Neuronal stem cell (in vitro differentiated cells): ENCODE results near the gene HERC2.
"Not testable (repeated sequence)": the region's sequence is repeated elsewhere in the genome, so short reads cannot be mapped to it uniquely, and the experiment has no call there.

Experiments
- DNase-seq: peaks from one replicate; pipeline ENCODE4 v3.0.0-alpha.2; 2013; ENCODE audit warnings: low spot score
- H2AFZ ChIP-seq: one replicate; pipeline ENCODE4 v1.6.1; 2013; ENCODE audit warnings: mild to moderate bottlenecking, low read length, inconsistent platforms
- H2AK5ac ChIP-seq: 2 replicates; pipeline ENCODE4 v1.6.1; 2013; ENCODE audit warnings: low read depth, mild to moderate bottlenecking, inconsistent platforms, low read length, moderate library complexity, mixed read lengths
- H2BK120ac ChIP-seq: 2 replicates; pipeline ENCODE4 v1.6.1; 2013; ENCODE audit warnings: low read depth, mild to moderate bottlenecking, inconsistent platforms, low read length, moderate library complexity, mixed read lengths
- H2BK12ac ChIP-seq: one replicate; pipeline ENCODE4 v1.6.1; 2013; ENCODE audit warnings: low read length, inconsistent platforms
- H2BK15ac ChIP-seq: 2 replicates; pipeline ENCODE4 v1.6.1; 2013; ENCODE audit warnings: mild to moderate bottlenecking, low read length, inconsistent platforms, mixed read lengths
- H2BK5ac ChIP-seq: one replicate; pipeline ENCODE4 v1.6.1; 2013; ENCODE audit warnings: inconsistent platforms, mild to moderate bottlenecking, low read length, moderate library complexity
- H3K14ac ChIP-seq: one replicate; pipeline ENCODE4 v1.6.1; 2013; ENCODE audit warnings: low read length, inconsistent platforms
- H3K18ac ChIP-seq: 2 replicates; pipeline ENCODE4 v1.6.1; 2013; ENCODE audit warnings: low read length, inconsistent platforms
- H3K23ac ChIP-seq: 2 replicates; pipeline ENCODE4 v1.6.1; 2013; ENCODE audit warnings: low read depth, mild to moderate bottlenecking, mixed read lengths, low read length, inconsistent platforms; ENCODE audit not compliant: poor library complexity
- H3K27ac ChIP-seq: replicated peaks from 3 replicates; pipeline ENCODE4 v1.5.1; 2013; ENCODE audit warnings: low read length, inconsistent platforms
- H3K27me3 ChIP-seq, 3 experiments: 2 replicates each; pipeline ENCODE4 v1.6.1; 2013; ENCODE audit warnings: low read length in 3 of 3, mild to moderate bottlenecking in 2 of 3, inconsistent platforms in 1 of 3, low read depth in 1 of 3, mixed read lengths in 1 of 3, moderate library complexity in 1 of 3; ENCODE audit not compliant: control insufficient read depth in 3 of 3, insufficient read depth in 3 of 3
- H3K36me3 ChIP-seq, 2 donors: replicated peaks in 1 of 2; 2 replicates each; pipeline ENCODE4 v1.6.1; 2013; ENCODE audit warnings: low read length in 2 of 2; ENCODE audit not compliant: control insufficient read depth in 2 of 2, insufficient read depth in 2 of 2
- H3K4ac ChIP-seq: 2 replicates; pipeline ENCODE4 v1.6.1; 2013; ENCODE audit warnings: inconsistent platforms, mild to moderate bottlenecking, low read length, moderate library complexity
- H3K4me1 ChIP-seq, 2 donors: 1 replicate in 1 of 2; 2 replicates in 1 of 2; pipeline ENCODE4 v1.6.1; 2013; ENCODE audit warnings: low read length in 2 of 2, low read depth in 1 of 2; ENCODE audit not compliant: control insufficient read depth in 2 of 2, insufficient read depth in 1 of 2
- H3K4me2 ChIP-seq: one replicate; pipeline ENCODE4 v1.6.1; 2013; ENCODE audit warnings: mild to moderate bottlenecking, low read length, inconsistent platforms; ENCODE audit not compliant: insufficient read depth, poor library complexity, severe bottlenecking
- H3K4me3 ChIP-seq, 2 donors: 2 replicates each; pipeline ENCODE4 v1.5.1; 2013; ENCODE audit warnings: low read length in 2 of 2, mild to moderate bottlenecking in 2 of 2, inconsistent platforms in 1 of 2, moderate library complexity in 1 of 2
- H3K79me1 ChIP-seq: one replicate; pipeline ENCODE4 v1.6.1; 2013; ENCODE audit warnings: low read depth, mild to moderate bottlenecking, inconsistent platforms, low read length, moderate library complexity
- H3K9ac ChIP-seq: one replicate; pipeline ENCODE4 v1.6.1; 2013; ENCODE audit warnings: mild to moderate bottlenecking, low read depth, low read length, inconsistent platforms; ENCODE audit not compliant: poor library complexity
- H3K9me3 ChIP-seq, 2 donors: replicated peaks in 1 of 2; 2 replicates each; pipeline versions ENCODE3 to v1.6.1; 2013; ENCODE audit warnings: low read length in 2 of 2, mild to moderate bottlenecking in 2 of 2, inconsistent platforms in 1 of 2, low read depth in 1 of 2, mixed read lengths in 1 of 2, moderate library complexity in 1 of 2; ENCODE audit not compliant: control insufficient read depth in 2 of 2, insufficient read depth in 1 of 2
- H4K8ac ChIP-seq: one replicate; pipeline ENCODE4 v1.6.1; 2013; ENCODE audit warnings: low read depth, mild to moderate bottlenecking, inconsistent platforms, low read length, moderate library complexity
- H4K91ac ChIP-seq: one replicate; pipeline ENCODE4 v1.6.1; 2013; ENCODE audit warnings: low read length, low read depth, mild to moderate bottlenecking, inconsistent platforms; ENCODE audit not compliant: poor library complexity
- WGBS, 2 donors: extraction: QIAGEN DNeasy Blood & Tissue Kit; methylation state at CpG; one replicate each; pipeline ENCODE4 v1.1.7; 2013; ENCODE audit warnings: missing lambda C conversion rate in 2 of 2, mixed read lengths in 1 of 2; ENCODE audit not compliant: insufficient read length in 2 of 2, insufficient replicate concordance in 1 of 2; ENCODE audit errors: extremely low coverage in 2 of 2; 5-methylcytosine and 5-hydroxymethylcytosine counted together

Gene HERC2

DNA sequence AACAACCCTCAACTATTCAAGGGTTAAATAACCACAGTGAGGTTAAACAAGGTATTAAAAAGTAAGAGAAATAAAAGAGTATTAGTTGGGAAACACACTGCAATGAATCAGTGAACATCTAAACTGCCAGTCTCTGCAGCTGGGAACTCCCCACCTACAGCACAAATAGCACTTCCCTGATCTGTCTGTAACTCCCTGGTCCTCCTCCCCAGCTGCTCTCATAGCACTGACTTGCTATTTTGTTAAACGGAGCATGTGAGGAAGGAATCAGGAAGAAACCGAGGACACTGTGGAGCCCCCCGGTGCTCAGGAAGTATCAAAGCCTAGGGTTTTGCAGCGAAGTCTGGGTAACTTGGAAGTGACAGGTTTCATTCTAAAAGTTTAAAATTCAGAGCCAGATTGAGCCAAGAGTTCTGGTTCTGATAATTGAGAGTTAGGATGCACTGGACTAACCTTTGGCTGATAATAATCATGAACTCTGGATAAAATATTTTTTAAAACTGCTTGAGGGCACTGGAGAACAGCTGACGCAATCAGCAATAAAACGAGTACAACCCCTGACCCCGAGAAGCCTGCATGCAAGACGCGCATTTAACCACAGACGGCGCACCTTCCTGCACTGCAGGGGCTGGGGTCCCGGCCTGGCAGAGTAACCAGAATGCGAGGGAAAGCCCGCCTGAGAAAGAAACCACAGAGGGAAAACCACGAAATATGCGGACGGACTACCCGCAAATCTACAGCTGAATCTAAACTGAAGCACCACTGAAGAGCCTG is 118.7 kb downstream of the HERC2 start:
- H3K27me3 ChIP-seq, H3K4ac ChIP-seq, H3K4me1 ChIP-seq, H2AK5ac ChIP-seq, H3K4me3 ChIP-seq, H4K91ac ChIP-seq, H3K79me1 ChIP-seq, H3K23ac ChIP-seq, H2BK120ac ChIP-seq, H3K27ac ChIP-seq, H3K18ac ChIP-seq, H2AFZ ChIP-seq, H3K9ac ChIP-seq, H4K8ac ChIP-seq, H3K9me3 ChIP-seq, H2BK15ac ChIP-seq, DNase-seq, H3K4me2 ChIP-seq, H3K14ac ChIP-seq, H2BK12ac ChIP-seq, H2BK5ac ChIP-seq: not testable (repeated sequence)
- peaks cover 2 to 34% of the 10 kb centered on the region in 2 donors for H3K36me3 ChIP-seq
- WGBS, 2 donors = no CpG with 5 or more reads among the region's 18 CpGs

DNA sequence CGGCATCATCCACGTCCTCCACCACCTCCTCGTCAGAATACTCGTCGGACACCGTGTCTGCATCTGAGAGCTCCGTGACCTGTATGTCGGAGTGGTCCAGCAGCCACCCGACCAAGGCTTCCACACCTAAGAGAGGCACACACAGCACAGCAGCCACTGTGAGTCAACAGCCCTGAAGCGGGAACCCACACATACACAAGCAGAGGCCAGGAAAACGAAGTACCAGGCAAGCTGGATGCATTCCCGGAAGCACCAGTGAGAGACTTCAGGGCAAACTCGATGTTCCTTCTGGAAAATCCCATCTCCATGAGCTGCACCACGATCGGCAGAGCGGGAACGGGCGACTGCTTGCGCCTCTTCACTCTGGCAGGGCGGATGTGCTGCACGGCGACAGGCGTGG is 119.9 kb downstream of the HERC2 start:
- not testable (repeated sequence) for H3K79me1 ChIP-seq, H3K4ac ChIP-seq, H3K14ac ChIP-seq, DNase-seq, H2BK12ac ChIP-seq, H3K4me1 ChIP-seq, H4K8ac ChIP-seq, H2AFZ ChIP-seq, H3K27me3 ChIP-seq, H2BK15ac ChIP-seq, H4K91ac ChIP-seq, H3K23ac ChIP-seq, H2AK5ac ChIP-seq, H3K9me3 ChIP-seq, H3K4me2 ChIP-seq, H2BK5ac ChIP-seq, H2BK120ac ChIP-seq, H3K27ac ChIP-seq, H3K4me3 ChIP-seq, H3K18ac ChIP-seq, H3K9ac ChIP-seq
- no CpG with 5 or more reads among the region's 23 CpGs for WGBS, 2 donors
- H3K36me3 ChIP-seq = peaks cover 2 to 44% of the 10 kb centered on the region in 2 donors

DNA sequence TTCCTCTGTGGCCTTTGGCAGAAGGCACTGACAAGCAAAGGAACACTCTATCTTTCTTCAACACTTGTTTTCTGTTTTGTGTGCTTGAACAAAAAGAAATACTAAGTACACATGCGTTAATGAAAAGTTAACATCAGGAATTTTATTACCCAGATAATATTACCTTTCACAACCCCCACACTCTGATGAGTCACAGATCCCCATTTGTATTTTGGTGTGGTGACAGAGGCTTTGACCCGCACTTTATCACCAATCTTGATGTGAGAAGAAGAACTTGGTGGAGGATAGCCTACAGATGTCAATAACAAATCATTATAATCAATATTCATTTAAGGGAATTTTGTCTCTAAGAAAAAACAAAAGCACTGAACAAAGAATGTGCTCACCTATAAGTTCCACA is 123.8 kb downstream of the HERC2 start:
- DNase-seq, H2BK12ac ChIP-seq, H3K27me3 ChIP-seq, H3K23ac ChIP-seq, H2BK5ac ChIP-seq, H3K9me3 ChIP-seq, H2AK5ac ChIP-seq, H3K18ac ChIP-seq, H3K4ac ChIP-seq, H4K91ac ChIP-seq, H2BK120ac ChIP-seq, H3K27ac ChIP-seq, H3K14ac ChIP-seq, H2AFZ ChIP-seq, H3K4me1 ChIP-seq, H3K4me2 ChIP-seq, H3K4me3 ChIP-seq, H3K9ac ChIP-seq, H3K79me1 ChIP-seq, H2BK15ac ChIP-seq, H4K8ac ChIP-seq: not testable (repeated sequence)
- WGBS, 2 donors = no CpG with 5 or more reads among the region's 2 CpGs
- peaks cover 2 to 55% of the 10 kb centered on the region in 2 donors for H3K36me3 ChIP-seq

DNA sequence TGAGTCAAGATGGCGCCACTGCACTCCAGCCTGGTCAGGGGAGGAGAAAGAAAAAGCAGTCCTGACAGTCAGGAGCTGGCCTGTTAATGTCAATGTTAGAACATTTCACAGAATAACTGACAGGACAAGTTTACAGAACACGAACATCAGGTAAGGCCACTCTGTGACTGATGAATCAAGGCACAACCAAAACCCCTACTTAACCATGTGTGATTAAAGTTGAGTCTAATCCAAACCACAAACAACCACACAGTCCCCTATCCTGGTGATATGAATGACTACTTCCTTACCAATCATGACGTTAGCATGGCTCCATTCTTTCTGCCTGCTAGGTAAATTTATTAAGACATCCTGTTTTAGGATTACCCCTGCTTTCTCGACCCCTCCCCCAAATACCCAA is 124.3 kb downstream of the HERC2 start:
- not testable (repeated sequence) for H3K9me3 ChIP-seq, H4K91ac ChIP-seq, DNase-seq, H3K79me1 ChIP-seq, H3K4me1 ChIP-seq, H2BK5ac ChIP-seq, H2BK120ac ChIP-seq, H3K9ac ChIP-seq, H3K27me3 ChIP-seq, H2AK5ac ChIP-seq, H3K4me3 ChIP-seq, H3K14ac ChIP-seq, H3K23ac ChIP-seq, H4K8ac ChIP-seq, H3K4me2 ChIP-seq, H2AFZ ChIP-seq, H2BK15ac ChIP-seq, H3K27ac ChIP-seq, H3K18ac ChIP-seq, H2BK12ac ChIP-seq, H3K4ac ChIP-seq
- peaks cover 2 to 58% of the 10 kb centered on the region in 2 donors for H3K36me3 ChIP-seq
- WGBS, 2 donors = no CpG with 5 or more reads among the region's 4 CpGs
